Breast epithelium (tissue), 4 donors: ENCODE results near the gene SLC25A45. TPM values are rescaled to one million over a fixed set of nuclear protein-coding genes. Genes with fewer than 3 reads are reported as not detected.

ENCODE experiments used
- DNase-seq, 2 donors: peaks; one replicate each; pipeline ENCODE4 v3.0.0-alpha.2; 2019; ENCODE audit warnings: low spot score in 2 of 2
- H3K27ac ChIP-seq, 2 donors: fragments of 200-600 bp; sonication (generic) in 1 of 2; one replicate each; pipeline ENCODE4 v1.5.1; 2016 to 2019; ENCODE audit warnings: mild to moderate bottlenecking in 1 of 2
- H3K27me3 ChIP-seq, 2 donors: fragments of 200-600 bp; sonication (generic) in 1 of 2; one replicate each; pipeline versions ENCODE4 v1.5.1 to v1.6.0; 2017 to 2019; ENCODE audit warnings: control low read depth in 1 of 2, mild to moderate bottlenecking in 1 of 2
- H3K36me3 ChIP-seq: fragments of 200-600 bp; one replicate; pipeline ENCODE4 v1.5.1; 2019
- H3K4me1 ChIP-seq, 2 donors: fragments of 200-600 bp; sonication (generic); one replicate each; pipeline ENCODE4 v1.5.1; 2016 to 2019; ENCODE audit warnings: control low read depth in 1 of 2
- H3K4me3 ChIP-seq, 3 donors: fragments of 200-600 bp; sonication (generic); 1 replicate in 2 of 3; 2 replicates in 1 of 3; pipeline ENCODE4 v1.5.1; 2016 to 2019; ENCODE audit warnings: mild to moderate bottlenecking in 3 of 3, moderate library complexity in 2 of 3
- H3K9me3 ChIP-seq, 2 donors: fragments of 200-600 bp; sonication (generic) in 1 of 2; one replicate each; pipeline ENCODE4 v1.5.1; 2016 to 2019; ENCODE audit warnings: control low read depth in 1 of 2
- POLR2A ChIP-seq: fragments of 450-650 bp; IDR thresholded peaks from one replicate; pipeline ENCODE4 v1.6.1; 2016; ENCODE audit warnings: antibody characterized with exemption, mild to moderate bottlenecking, moderate library complexity
- POLR2AphosphoS5 ChIP-seq, 3 donors: sonication (generic); formaldehyde crosslinking; IDR thresholded peaks; one replicate each; pipeline ENCODE4 v1.6.1; 2017; ENCODE audit warnings: antibody characterized with exemption in 3 of 3
- intact Hi-C: fragments of 100-400 bp; cut with DNase I; formaldehyde crosslinking; loops from one replicate; pipeline ENCODE4 v1.15.1; 2023; ENCODE audit warnings: low total_unique reads
- total RNA-seq, 3 donors: library from RNA; depleted of rRNA; stranded (reverse); fragments of >200 nt; gene quantifications; one replicate each; pipeline ENCODE4 v1.1.0, GENCODE V29; 2016
- TF ChIP-seq, protein P1 (sequence below), 3 donors: fragments of 450-650 bp; IDR thresholded peaks; one replicate each; pipeline ENCODE4 v1.5.1; 2016 to 2017; ENCODE audit warnings: antibody characterized with exemption in 3 of 3, mild to moderate bottlenecking in 3 of 3, moderate library complexity in 3 of 3

The SLC25A45 gene
- total RNA-seq, 3 donors from 2014 or later = 5.4 to 9.1 (median 6.6) TPM

DNA sequence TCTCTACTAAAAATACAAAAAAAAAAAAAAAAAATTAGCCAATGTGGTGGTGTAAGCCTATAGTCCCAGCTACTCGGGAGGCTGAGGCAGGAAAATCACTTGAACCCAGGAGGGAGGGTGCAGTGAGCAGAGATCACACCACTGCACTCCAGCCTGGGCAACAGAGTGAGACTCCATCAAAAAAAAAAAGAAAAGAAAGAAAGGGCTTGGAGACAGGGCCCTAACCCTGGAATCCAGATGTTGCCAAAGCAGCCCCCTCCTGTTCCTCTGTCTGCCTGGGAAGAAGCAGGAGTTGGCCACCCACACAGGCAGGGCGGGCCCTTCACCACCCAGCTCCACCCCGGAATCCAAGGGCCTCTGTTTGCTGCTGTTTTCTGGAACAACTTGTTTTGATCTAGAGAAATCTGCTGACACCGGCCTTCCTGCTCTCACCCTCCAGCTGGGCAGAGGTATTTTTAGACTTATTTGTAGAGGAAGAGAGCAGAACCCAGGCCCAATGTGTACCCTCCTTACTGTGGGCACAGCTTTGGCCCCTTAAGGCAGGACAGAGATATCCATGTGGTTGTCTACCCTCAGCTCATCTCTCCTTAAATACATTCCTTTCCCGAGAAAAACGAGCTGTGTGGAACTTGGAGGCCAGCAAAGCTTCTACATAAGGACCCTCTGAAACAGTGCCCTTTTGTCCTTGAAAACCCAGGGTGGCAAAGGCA is 37.5 kb upstream of the SLC25A45 start:
- H3K4me1 ChIP-seq = peaks cover 26 to 30% of the 10 kb centered on the region in 2 donors
- peak overlapping the region; percentile 93 to 96 (median 95) for H3K4me3 ChIP-seq
- intact Hi-C loops = loop anchor here (5.0 kb wide), 1 partner anchor 38 kb away; the partner anchor contains the start of gene SLC25A45
- no peaks in the 10 kb centered on the region for H3K9me3 ChIP-seq
- peak overlapping the region; percentile 100 for H3K27ac ChIP-seq
- TF ChIP-seq POLR2AphosphoS5 (IDR thresholded peaks at IDR 0.05) = peak; percentile 82 to 94 (median 87)
- TF ChIP-seq, protein P1, sequence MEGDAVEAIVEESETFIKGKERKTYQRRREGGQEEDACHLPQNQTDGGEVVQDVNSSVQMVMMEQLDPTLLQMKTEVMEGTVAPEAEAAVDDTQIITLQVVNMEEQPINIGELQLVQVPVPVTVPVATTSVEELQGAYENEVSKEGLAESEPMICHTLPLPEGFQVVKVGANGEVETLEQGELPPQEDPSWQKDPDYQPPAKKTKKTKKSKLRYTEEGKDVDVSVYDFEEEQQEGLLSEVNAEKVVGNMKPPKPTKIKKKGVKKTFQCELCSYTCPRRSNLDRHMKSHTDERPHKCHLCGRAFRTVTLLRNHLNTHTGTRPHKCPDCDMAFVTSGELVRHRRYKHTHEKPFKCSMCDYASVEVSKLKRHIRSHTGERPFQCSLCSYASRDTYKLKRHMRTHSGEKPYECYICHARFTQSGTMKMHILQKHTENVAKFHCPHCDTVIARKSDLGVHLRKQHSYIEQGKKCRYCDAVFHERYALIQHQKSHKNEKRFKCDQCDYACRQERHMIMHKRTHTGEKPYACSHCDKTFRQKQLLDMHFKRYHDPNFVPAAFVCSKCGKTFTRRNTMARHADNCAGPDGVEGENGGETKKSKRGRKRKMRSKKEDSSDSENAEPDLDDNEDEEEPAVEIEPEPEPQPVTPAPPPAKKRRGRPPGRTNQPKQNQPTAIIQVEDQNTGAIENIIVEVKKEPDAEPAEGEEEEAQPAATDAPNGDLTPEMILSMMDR (IDR thresholded peaks at IDR 0.05) = no peak
- H3K36me3 ChIP-seq = no peaks in the 10 kb centered on the region
- peak; percentile 94 to 98 for DNase-seq
- no peaks in the 10 kb centered on the region for H3K27me3 ChIP-seq

DNA sequence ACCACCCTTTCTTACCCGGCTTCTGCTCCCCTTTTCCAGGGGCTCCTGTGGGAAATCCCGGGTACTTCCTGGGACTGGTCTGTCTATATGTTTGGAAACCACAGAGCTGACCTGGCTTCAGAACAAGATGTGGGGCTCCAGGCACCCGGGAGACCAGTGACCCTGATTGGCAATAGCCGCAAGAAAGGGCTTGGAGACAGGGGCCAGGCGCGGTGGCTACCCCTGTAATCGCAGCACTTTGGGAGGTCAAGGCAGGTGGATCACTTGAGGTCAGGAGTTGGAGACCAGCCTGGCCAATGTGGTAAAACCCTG is 37.0 kb upstream of the SLC25A45 start:
- no peak for DNase-seq
- Histone ChIP-seq H3K9me3 (no peaks in the 10 kb centered on the region), H3K4me1 (peaks cover 26 to 30% of the 10 kb centered on the region in 2 donors), H3K27ac (peak overlapping the region; percentile 100), H3K36me3 (no peaks in the 10 kb centered on the region), H3K4me3 (peak overlapping the region; percentile 93 to 96 (median 95)), H3K27me3 (no peaks in the 10 kb centered on the region)
- intact Hi-C loops = loop anchor here (5.0 kb wide), 1 partner anchor 37 kb away; the partner anchor contains the start of gene SLC25A45
- TF ChIP-seq, protein P1 (IDR thresholded peaks at IDR 0.05) = peak in 1 of 3 donors; percentile 22
- no peak for TF ChIP-seq POLR2AphosphoS5 (IDR thresholded peaks at IDR 0.05)

DNA sequence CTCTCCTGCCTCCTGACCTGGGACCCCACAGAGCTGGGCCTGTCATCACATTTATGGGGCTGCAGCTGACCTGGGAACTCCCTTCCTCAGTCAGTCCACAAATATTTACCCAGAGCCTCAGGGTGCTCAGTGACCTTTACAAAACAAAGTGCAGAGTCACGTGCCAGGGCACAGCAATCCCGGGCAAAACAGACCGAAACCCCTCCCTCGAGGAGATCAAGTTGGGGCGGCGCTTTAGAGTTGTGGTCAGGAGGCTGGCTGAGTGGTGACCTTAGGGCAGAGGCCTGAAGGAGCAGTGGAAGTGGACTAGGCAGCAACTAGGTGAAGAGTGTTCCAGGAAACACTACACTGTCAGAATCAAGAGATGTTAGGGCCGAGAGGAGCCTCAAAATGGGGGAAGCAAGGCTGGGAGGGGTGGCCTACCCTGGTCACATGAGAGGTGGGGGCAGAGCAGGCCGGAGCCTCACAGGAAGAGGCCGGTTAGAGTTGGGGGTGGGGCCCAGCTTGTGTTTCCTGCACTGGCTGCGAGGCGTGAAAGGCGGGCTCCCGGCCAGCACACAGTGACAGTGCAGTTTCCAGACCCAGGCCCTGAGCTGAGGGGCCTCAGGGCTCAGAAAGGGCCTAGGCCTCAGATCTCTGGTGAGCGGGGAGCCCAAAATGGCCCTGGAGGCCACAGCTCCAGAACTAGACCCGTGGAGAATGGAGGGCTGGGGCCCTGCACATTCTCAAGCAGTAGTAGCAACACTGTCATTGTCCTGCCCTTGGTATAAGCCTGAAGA is 36.4 kb upstream of the SLC25A45 start:
- peak overlapping the region; percentile 100 for H3K27ac ChIP-seq
- H3K4me1 ChIP-seq = peaks cover 26 to 30% of the 10 kb centered on the region in 2 donors
- DNase-seq = peak; percentile 97
- peak overlapping the region; percentile 93 to 96 (median 95) for H3K4me3 ChIP-seq
- intact Hi-C loops = loop anchor here (5.0 kb wide), 1 partner anchor 37 kb away; the partner anchor contains the start of gene SLC25A45
- no peaks in the 10 kb centered on the region for H3K36me3 ChIP-seq
- no peaks in the 10 kb centered on the region for H3K27me3 ChIP-seq
- H3K9me3 ChIP-seq = no peaks in the 10 kb centered on the region
- peak; percentile 88 to 96 (median 92) for TF ChIP-seq POLR2AphosphoS5 (IDR thresholded peaks at IDR 0.05)
- TF ChIP-seq, protein P1 (IDR thresholded peaks at IDR 0.05) = no peak

DNA sequence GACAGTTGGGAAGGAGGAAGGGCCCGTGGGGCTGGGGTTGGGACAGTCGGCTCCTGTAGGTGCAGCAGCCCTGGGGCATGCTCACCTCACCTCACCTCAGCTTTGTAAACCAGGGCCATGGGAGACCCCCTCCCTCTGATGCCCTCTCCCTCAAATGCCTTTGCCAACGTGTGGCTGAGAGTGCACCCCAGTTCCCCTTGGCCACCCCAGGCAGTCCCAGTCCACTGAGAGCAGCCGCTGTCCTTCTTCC is 35.9 kb upstream of the SLC25A45 start:
- intact Hi-C loops = loop anchor here (5.0 kb wide), 1 partner anchor 36 kb away; the partner anchor contains the start of gene SLC25A45
- TF ChIP-seq, protein P1 (IDR thresholded peaks at IDR 0.05) = no peak
- TF ChIP-seq POLR2AphosphoS5 (IDR thresholded peaks at IDR 0.05) (no peak), POLR2A (no peak)
- peak overlapping the region; percentile 100 for H3K27ac ChIP-seq

More for the DNA sequence above, 35.9 kb upstream of the SLC25A45 start:
- Histone ChIP-seq H3K36me3 (no peaks in the 10 kb centered on the region), H3K4me3 (peak overlapping the region; percentile 93 to 96 (median 95)), H3K9me3 (no peaks in the 10 kb centered on the region), H3K4me1 (peaks cover 26 to 30% of the 10 kb centered on the region in 2 donors), H3K27me3 (no peaks in the 10 kb centered on the region)
- DNase-seq = peak in 1 of 2 donors; percentile 68
